Measurements from ENCODE around the gene REPS1.

- TF ChIP-seq CTCF (IDR thresholded peaks at IDR 0.05) (no peak), POLR2A (IDR thresholded peaks at IDR 0.05) (no peak)
Measured at GRCh38 chr6:139027620-139028182, 39.6 kb upstream of the REPS1 start.
